Measurements from ENCODE around the gene GARNL3.

GARNL3 gene

GRCh38 chr9:127405344-127406125, 141.0 kb downstream of the GARNL3 start:
- DNase-seq (ENCODE audit: low read depth), result no peak

GRCh38 chr9:127406799-127407491, 142.4 kb downstream of the GARNL3 start:
- DNase-seq (ENCODE audit: low read depth), result no peak

GRCh38 chr9:127407492-127407843, 142.9 kb downstream of the GARNL3 start:
- DNase-seq (ENCODE audit: low read depth), result no peak

GRCh38 chr9:127411122-127411521, 146.5 kb downstream of the GARNL3 start:
- DNase-seq (ENCODE audit: low read depth), result no peak

GRCh38 chr9:127415141-127415540, 150.6 kb downstream of the GARNL3 start:
- no peak for DNase-seq (ENCODE audit: low read depth)

- no peak for DNase-seq (ENCODE audit: low read depth)
Measured at GRCh38 chr9:127415657-127416056, 151.1 kb downstream of the GARNL3 start.

- no peak for DNase-seq (ENCODE audit: low read depth)
Measured at GRCh38 chr9:127417131-127418036, 152.8 kb downstream of the GARNL3 start.

GRCh38 chr9:127418037-127418471, 153.5 kb downstream of the GARNL3 start:
- no peak for DNase-seq (ENCODE audit: low read depth)

- DNase-seq (ENCODE audit: low read depth), result no peak
Measured at GRCh38 chr9:127419348-127419747, 154.8 kb downstream of the GARNL3 start.

- DNase-seq (ENCODE audit: low read depth), result no peak
Measured at GRCh38 chr9:127421057-127421456, 156.5 kb downstream of the GARNL3 start.

GRCh38 chr9:127422133-127422782, 157.7 kb downstream of the GARNL3 start:
- no peak for DNase-seq (ENCODE audit: low read depth)

- no peak for DNase-seq (ENCODE audit: low read depth)
Measured at GRCh38 chr9:127422787-127423186, 158.2 kb downstream of the GARNL3 start.

- no peak for DNase-seq (ENCODE audit: low read depth)
Measured at GRCh38 chr9:127423476-127423933, 158.9 kb downstream of the GARNL3 start.

- peak; percentile 52 for DNase-seq (ENCODE audit: low read depth)
Measured at GRCh38 chr9:127423934-127424675, 159.5 kb downstream of the GARNL3 start, which contains the start of gene ZNF79. Gene ZNF79 (plus strand): TSS chr9:127424382. CDS start chr9:127424788, 406 bp downstream.

GRCh38 chr9:127424676-127424999, 160.1 kb downstream of the GARNL3 start:
- DNase-seq (ENCODE audit: low read depth), result no peak

- DNase-seq (ENCODE audit: low read depth), result no peak
Measured at GRCh38 chr9:127426756-127427155, 162.2 kb downstream of the GARNL3 start.

- no peak for DNase-seq (ENCODE audit: low read depth)
Measured at GRCh38 chr9:127428348-127428747, 163.8 kb downstream of the GARNL3 start.

GRCh38 chr9:127430415-127430814, 165.8 kb downstream of the GARNL3 start:
- no peak for DNase-seq (ENCODE audit: low read depth)

- DNase-seq (ENCODE audit: low read depth), result no peak
Measured at GRCh38 chr9:127437497-127438264, 173.1 kb downstream of the GARNL3 start.

- no peak for DNase-seq (ENCODE audit: low read depth)
Measured at GRCh38 chr9:127438394-127438793, 173.8 kb downstream of the GARNL3 start.
